Left ventricle myocardium inferior (tissue), 1 donor: ENCODE measurements around the gene HSD17B1. TPM values are rescaled to one million over a fixed set of nuclear protein-coding genes. Genes with fewer than 3 reads are reported as not detected.

Source experiments
- DNase-seq: peaks from one replicate; pipeline ENCODE4 v3.0.0-alpha.2; 2020
- H3K27ac ChIP-seq: fragments of 200-600 bp; replicated peaks from 2 replicates; pipeline ENCODE4 v1.8.0; 2021
- H3K27me3 ChIP-seq: fragments of 200-600 bp; 2 replicates; pipeline ENCODE4 v1.8.0; 2021; ENCODE audit warnings: low read depth
- H3K36me3 ChIP-seq: fragments of 200-600 bp; 2 replicates; pipeline ENCODE4 v1.8.0; 2021
- H3K4me1 ChIP-seq: fragments of 200-600 bp; 2 replicates; pipeline ENCODE4 v1.8.0; 2021
- H3K4me3 ChIP-seq: fragments of 200-600 bp; 2 replicates; pipeline ENCODE4 v1.8.0; 2021; ENCODE audit warnings: mild to moderate bottlenecking, moderate library complexity
- H3K9me3 ChIP-seq: fragments of 200-600 bp; replicated peaks from 2 replicates; pipeline ENCODE4 v1.8.0; 2021
- CTCF ChIP-seq: fragments of 200-600 bp; IDR thresholded peaks from 2 replicates; pipeline ENCODE4 v1.8.0; 2021; ENCODE audit warnings: antibody characterized with exemption, mild to moderate bottlenecking, borderline replicate concordance
- intact Hi-C: fragments of 100-400 bp; cut with micrococcal nuclease; formaldehyde crosslinking; loops from one replicate; pipeline ENCODE4 v1.11.0; 2022
- total RNA-seq: library from RNA; stranded (reverse); fragmentation: NEBNext Ultra II Directional; extraction: Animal tissue kit (Norgen Biotek cat#: 25700); gene quantifications from one replicate; pipeline ENCODE4 v1.2.1, GENCODE V29; 2021
- donor health status: DM: no; HTN: yes; CAD: no; lungs with severe emphysema.

HSD17B1 gene
- total RNA-seq, 1 donor from 2014 or later = 0.99 TPM

GRCh38 chr17:42571435-42572225 lies 18.9 kb downstream of the HSD17B1 start:
- intact Hi-C loops = no loop called here

GRCh38 chr17:42573095-42573494 lies 20.4 kb downstream of the HSD17B1 start:
- Histone ChIP-seq H3K4me3 (no peak overlapping the region), H3K9me3 (no peaks in the 10 kb centered on the region), H3K27me3 (no peaks in the 10 kb centered on the region), H3K4me1 (peaks cover 42% of the 10 kb centered on the region), H3K36me3 (peaks cover 69% of the 10 kb centered on the region), H3K27ac (no peak overlapping the region)
- no peak for TF ChIP-seq CTCF
- intact Hi-C loops = no loop called here
- no peak for DNase-seq

More at GRCh38 chr17:42571435-42572225, 18.9 kb downstream of the HSD17B1 start:
- Histone ChIP-seq H3K27ac (peak overlapping the region; percentile 27), H3K4me1 (peaks cover 42% of the 10 kb centered on the region), H3K36me3 (peaks cover 69% of the 10 kb centered on the region), H3K4me3 (no peak overlapping the region), H3K9me3 (no peaks in the 10 kb centered on the region), H3K27me3 (no peaks in the 10 kb centered on the region)
- no peak for TF ChIP-seq CTCF
- DNase-seq = no peak

- no peak overlapping the region for H3K27ac ChIP-seq
- H3K4me1 ChIP-seq = peaks cover 40% of the 10 kb centered on the region
- no peaks in the 10 kb centered on the region for H3K9me3 ChIP-seq
- intact Hi-C loops = no loop called here
- H3K4me3 ChIP-seq = no peak overlapping the region
- TF ChIP-seq CTCF = no peak
- no peaks in the 10 kb centered on the region for H3K27me3 ChIP-seq
- peaks cover 57% of the 10 kb centered on the region for H3K36me3 ChIP-seq
- DNase-seq = no peak
These were observed 21.7 kb downstream of the HSD17B1 start for GRCh38 chr17:42574463-42574862.

- Histone ChIP-seq H3K4me3 (peak overlapping the region; percentile 76), H3K27me3 (no peaks in the 10 kb centered on the region), H3K36me3 (peaks cover 55% of the 10 kb centered on the region), H3K9me3 (no peaks in the 10 kb centered on the region), H3K27ac (peak overlapping the region; percentile 95), H3K4me1 (peaks cover 30% of the 10 kb centered on the region)
- DNase-seq = no peak
- no peak for TF ChIP-seq CTCF
- intact Hi-C loops = no loop called here
These were observed 24.4 kb downstream of the HSD17B1 start for GRCh38 chr17:42577140-42577531.

GRCh38 chr17:42577532-42578281 lies 25.0 kb downstream of the HSD17B1 start, which contains the start of gene PSMC3IP:
PSMC3IP (minus strand) TSS chr17:42577729; CDS start chr17:42577686, 43 bp downstream.
- peak within 1 kb of the TSS; percentile 76 for H3K4me3 ChIP-seq
- H3K36me3 ChIP-seq = peaks cover 55% of the 10 kb centered on the region
- H3K4me1 ChIP-seq = peaks cover 30% of the 10 kb centered on the region
- peak within 1 kb of the TSS; percentile 95 for H3K27ac ChIP-seq
- intact Hi-C loops = no loop called here
- peak; percentile 96 for DNase-seq
- H3K9me3 ChIP-seq = no peaks in the 10 kb centered on the region
- no peaks in the 10 kb centered on the region for H3K27me3 ChIP-seq
- peak; percentile 28 for TF ChIP-seq CTCF
